ENCODE measurements around the gene LPCAT1.

The LPCAT1 gene

DNA sequence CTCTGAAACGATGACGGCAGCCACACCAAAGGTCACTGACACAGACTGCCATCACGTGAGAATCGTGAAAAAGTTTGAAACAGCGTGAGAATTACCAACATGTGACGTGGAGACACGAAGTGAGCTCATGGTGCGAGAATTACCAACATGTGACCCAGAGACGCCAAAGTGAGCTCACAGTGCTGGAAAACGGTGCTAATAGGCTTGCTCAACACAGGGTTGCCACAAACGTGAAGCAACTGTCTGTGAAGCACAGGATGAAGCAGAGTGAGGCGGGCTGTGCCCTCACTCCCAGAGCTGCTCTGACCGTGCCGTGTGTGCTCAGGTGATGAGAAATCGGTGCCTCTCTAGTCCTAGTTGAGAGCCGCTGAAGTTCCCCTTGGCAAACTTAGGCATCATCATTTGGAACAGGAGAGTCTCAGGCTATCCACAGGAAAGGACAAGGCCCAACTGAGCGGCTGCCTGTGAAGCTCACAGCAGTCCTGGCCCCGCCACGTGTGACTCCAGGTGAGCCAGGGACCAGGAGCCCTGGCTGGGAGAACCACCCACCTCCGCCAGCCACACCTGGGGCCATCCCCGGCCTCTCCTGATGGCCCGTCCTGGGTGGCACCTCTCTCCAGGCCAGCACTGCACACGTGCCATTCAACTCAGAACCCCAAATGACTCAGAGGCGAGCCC is 48.8 kb downstream of the LPCAT1 start:
- Histone ChIP-seq H3K9ac (ENCODE audit: low read length in 2 of 2) (no peak overlapping the region), H3K27ac (ENCODE audit: low read length) (no peak overlapping the region), H3K4me1 (ENCODE audit: control insufficient read depth, insufficient read depth, low read length) (no peaks in the 10 kb centered on the region), H3K4me3 (ENCODE audit: low read length in 2 of 2) (no peak overlapping the region), H3K27me3 (ENCODE audit: control insufficient read depth in 1 of 2, insufficient read depth in 2 of 2, low read length in 2 of 2) (no peaks in the 10 kb centered on the region), H3K36me3 (ENCODE audit: control insufficient read depth in 2 of 2, insufficient read depth in 2 of 2, low read length in 2 of 2) (peaks cover 26% of the 10 kb centered on the region in 2 donors), H3K9me3 (ENCODE audit: control insufficient read depth in 2 of 2, low read length in 2 of 2) (no peaks in the 10 kb centered on the region)

DNA sequence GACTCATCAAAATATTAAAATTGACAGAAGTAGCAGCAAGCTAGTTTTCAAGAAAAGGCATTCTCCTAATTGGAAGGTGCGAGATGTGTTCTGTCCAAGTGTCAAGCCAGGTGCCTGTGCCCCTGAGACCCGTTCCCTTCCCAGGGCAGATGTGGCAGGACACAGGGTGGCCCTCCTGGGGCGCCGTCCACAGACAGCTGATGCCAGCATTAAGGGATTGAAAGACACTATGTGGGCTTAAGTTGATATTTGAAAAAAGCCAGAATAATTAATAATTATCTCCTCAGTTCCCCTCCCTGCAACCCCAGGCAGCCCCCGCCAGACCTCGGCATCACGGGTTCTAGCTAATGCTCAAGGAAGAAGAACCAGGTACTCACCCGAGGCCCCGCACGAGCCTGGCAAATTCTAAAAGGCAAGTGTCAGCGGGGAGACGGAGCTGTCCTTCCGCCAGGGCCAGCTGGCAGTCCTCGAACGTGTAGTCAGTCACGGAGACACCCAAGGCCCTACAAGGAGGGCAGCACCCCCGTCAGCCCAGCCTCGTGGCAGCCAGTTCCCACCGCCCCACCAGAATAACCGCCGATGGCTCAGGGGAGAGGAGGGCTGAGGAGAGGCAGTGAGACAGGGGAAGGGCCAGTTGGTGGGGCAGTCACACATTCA is 49.4 kb downstream of the LPCAT1 start:
- Histone ChIP-seq H3K9ac (ENCODE audit: low read length in 2 of 2) (no peak overlapping the region), H3K27ac (ENCODE audit: low read length) (no peak overlapping the region), H3K36me3 (ENCODE audit: control insufficient read depth in 2 of 2, insufficient read depth in 2 of 2, low read length in 2 of 2) (peaks cover 26 to 28% of the 10 kb centered on the region in 2 donors), H3K4me3 (ENCODE audit: low read length in 2 of 2) (no peak overlapping the region), H3K4me1 (ENCODE audit: control insufficient read depth, insufficient read depth, low read length) (no peaks in the 10 kb centered on the region), H3K27me3 (ENCODE audit: control insufficient read depth in 1 of 2, insufficient read depth in 2 of 2, low read length in 2 of 2) (no peaks in the 10 kb centered on the region), H3K9me3 (ENCODE audit: control insufficient read depth in 2 of 2, low read length in 2 of 2) (no peaks in the 10 kb centered on the region)

DNA sequence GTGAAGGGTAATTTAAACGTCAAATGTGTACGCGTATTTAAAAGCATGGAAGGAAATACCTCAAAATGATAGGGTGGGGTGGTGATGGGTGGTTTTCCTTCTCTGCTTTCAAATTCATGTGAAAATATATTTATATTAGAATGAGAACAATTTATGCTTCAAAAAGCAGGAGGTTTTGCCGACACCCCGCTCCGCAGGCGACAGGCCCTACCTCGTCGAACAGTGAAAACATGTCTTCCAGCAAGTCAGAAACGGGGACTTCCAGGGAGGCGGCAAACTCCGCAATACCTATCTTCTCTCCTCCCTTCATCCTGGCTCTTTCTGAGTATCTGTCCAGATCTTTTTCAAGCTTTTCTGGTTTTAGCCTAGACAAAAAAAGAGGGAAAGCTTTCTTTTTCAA is 50.0 kb downstream of the LPCAT1 start:
- Histone ChIP-seq H3K9ac (ENCODE audit: low read length in 2 of 2) (no peak overlapping the region), H3K4me3 (ENCODE audit: low read length in 2 of 2) (no peak overlapping the region), H3K9me3 (ENCODE audit: control insufficient read depth in 2 of 2, low read length in 2 of 2) (no peaks in the 10 kb centered on the region), H3K27ac (ENCODE audit: low read length) (no peak overlapping the region), H3K4me1 (ENCODE audit: control insufficient read depth, insufficient read depth, low read length) (no peaks in the 10 kb centered on the region), H3K36me3 (ENCODE audit: control insufficient read depth in 2 of 2, insufficient read depth in 2 of 2, low read length in 2 of 2) (peaks cover 24 to 29% of the 10 kb centered on the region in 2 donors), H3K27me3 (ENCODE audit: control insufficient read depth in 1 of 2, insufficient read depth in 2 of 2, low read length in 2 of 2) (no peaks in the 10 kb centered on the region)

DNA sequence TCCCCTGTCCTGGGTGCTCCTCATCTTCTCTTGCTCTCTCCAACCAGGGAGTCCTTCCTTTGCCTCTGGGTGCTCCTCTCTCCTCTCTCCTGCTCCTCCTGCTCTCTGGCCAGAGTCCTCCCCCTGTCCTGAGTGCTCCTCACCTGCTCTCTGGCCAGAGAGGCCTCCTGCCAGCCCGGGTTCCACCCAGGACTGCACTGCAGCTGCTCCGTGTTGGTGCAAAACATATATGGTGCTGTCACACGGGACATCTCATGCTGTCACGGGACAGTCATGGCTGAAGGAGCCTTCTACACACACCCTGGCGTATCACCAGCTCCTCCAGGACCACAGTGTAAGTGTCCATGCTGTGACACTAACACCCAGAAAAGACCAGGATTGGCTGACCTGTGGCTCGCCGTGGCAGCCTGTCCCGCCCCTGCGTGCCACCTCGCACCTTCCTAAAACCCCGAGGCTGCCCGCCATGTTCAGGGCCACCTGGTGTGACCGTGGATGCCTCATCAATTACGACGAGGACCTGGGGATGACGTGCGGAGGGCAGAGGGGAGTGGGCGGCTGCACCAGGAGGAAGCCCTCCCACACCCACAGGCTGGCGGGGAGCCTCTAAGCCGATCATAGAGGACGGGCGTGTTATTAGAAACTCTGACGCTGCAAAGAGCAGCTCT is 50.7 kb downstream of the LPCAT1 start:
- no peaks in the 10 kb centered on the region for H3K27me3 ChIP-seq (ENCODE audit: control insufficient read depth in 1 of 2, insufficient read depth in 2 of 2, low read length in 2 of 2)
- H3K4me3 ChIP-seq (ENCODE audit: low read length in 2 of 2): no peak overlapping the region
- no peaks in the 10 kb centered on the region for H3K9me3 ChIP-seq (ENCODE audit: control insufficient read depth in 2 of 2, low read length in 2 of 2)
- H3K4me1 ChIP-seq (ENCODE audit: control insufficient read depth, insufficient read depth, low read length): no peaks in the 10 kb centered on the region
- peaks cover 22 to 28% of the 10 kb centered on the region in 2 donors for H3K36me3 ChIP-seq (ENCODE audit: control insufficient read depth in 2 of 2, insufficient read depth in 2 of 2, low read length in 2 of 2)
- H3K27ac ChIP-seq (ENCODE audit: low read length): no peak overlapping the region
- H3K9ac ChIP-seq (ENCODE audit: low read length in 2 of 2): no peak overlapping the region

- no peak overlapping the region for H3K27ac ChIP-seq (ENCODE audit: low read length)
- H3K9me3 ChIP-seq (ENCODE audit: control insufficient read depth in 2 of 2, low read length in 2 of 2): no peaks in the 10 kb centered on the region
- peaks cover 19 to 26% of the 10 kb centered on the region in 2 donors for H3K36me3 ChIP-seq (ENCODE audit: control insufficient read depth in 2 of 2, insufficient read depth in 2 of 2, low read length in 2 of 2)
- H3K4me3 ChIP-seq (ENCODE audit: low read length in 2 of 2): no peak overlapping the region
- H3K27me3 ChIP-seq (ENCODE audit: control insufficient read depth in 1 of 2, insufficient read depth in 2 of 2, low read length in 2 of 2): no peaks in the 10 kb centered on the region
- no peaks in the 10 kb centered on the region for H3K4me1 ChIP-seq (ENCODE audit: control insufficient read depth, insufficient read depth, low read length)
- H3K9ac ChIP-seq (ENCODE audit: low read length in 2 of 2): no peak overlapping the region
Observed at GRCh38 chr5:1471997-1472963, 51.5 kb downstream of the LPCAT1 start.

- Histone ChIP-seq H3K36me3 (ENCODE audit: control insufficient read depth in 2 of 2, insufficient read depth in 2 of 2, low read length in 2 of 2) (peaks cover 19 to 22% of the 10 kb centered on the region in 2 donors), H3K9ac (ENCODE audit: low read length in 2 of 2) (no peak overlapping the region), H3K4me1 (ENCODE audit: control insufficient read depth, insufficient read depth, low read length) (no peaks in the 10 kb centered on the region), H3K9me3 (ENCODE audit: control insufficient read depth in 2 of 2, low read length in 2 of 2) (no peaks in the 10 kb centered on the region), H3K4me3 (ENCODE audit: low read length in 2 of 2) (no peak overlapping the region), H3K27me3 (ENCODE audit: control insufficient read depth in 1 of 2, insufficient read depth in 2 of 2, low read length in 2 of 2) (no peaks in the 10 kb centered on the region), H3K27ac (ENCODE audit: low read length) (no peak overlapping the region)
Observed at GRCh38 chr5:1471240-1471853, 52.4 kb downstream of the LPCAT1 start.

- Histone ChIP-seq H3K4me3 (ENCODE audit: low read length in 2 of 2) (no peak overlapping the region), H3K27ac (ENCODE audit: low read length) (no peak overlapping the region), H3K36me3 (ENCODE audit: control insufficient read depth in 2 of 2, insufficient read depth in 2 of 2, low read length in 2 of 2) (peaks cover 20 to 26% of the 10 kb centered on the region in 2 donors), H3K4me1 (ENCODE audit: control insufficient read depth, insufficient read depth, low read length) (no peaks in the 10 kb centered on the region), H3K9ac (ENCODE audit: low read length in 2 of 2) (no peak overlapping the region), H3K9me3 (ENCODE audit: control insufficient read depth in 2 of 2, low read length in 2 of 2) (no peaks in the 10 kb centered on the region), H3K27me3 (ENCODE audit: control insufficient read depth in 1 of 2, insufficient read depth in 2 of 2, low read length in 2 of 2) (no peaks in the 10 kb centered on the region)
Observed at GRCh38 chr5:1470762-1471211, 53.0 kb downstream of the LPCAT1 start.

DNA sequence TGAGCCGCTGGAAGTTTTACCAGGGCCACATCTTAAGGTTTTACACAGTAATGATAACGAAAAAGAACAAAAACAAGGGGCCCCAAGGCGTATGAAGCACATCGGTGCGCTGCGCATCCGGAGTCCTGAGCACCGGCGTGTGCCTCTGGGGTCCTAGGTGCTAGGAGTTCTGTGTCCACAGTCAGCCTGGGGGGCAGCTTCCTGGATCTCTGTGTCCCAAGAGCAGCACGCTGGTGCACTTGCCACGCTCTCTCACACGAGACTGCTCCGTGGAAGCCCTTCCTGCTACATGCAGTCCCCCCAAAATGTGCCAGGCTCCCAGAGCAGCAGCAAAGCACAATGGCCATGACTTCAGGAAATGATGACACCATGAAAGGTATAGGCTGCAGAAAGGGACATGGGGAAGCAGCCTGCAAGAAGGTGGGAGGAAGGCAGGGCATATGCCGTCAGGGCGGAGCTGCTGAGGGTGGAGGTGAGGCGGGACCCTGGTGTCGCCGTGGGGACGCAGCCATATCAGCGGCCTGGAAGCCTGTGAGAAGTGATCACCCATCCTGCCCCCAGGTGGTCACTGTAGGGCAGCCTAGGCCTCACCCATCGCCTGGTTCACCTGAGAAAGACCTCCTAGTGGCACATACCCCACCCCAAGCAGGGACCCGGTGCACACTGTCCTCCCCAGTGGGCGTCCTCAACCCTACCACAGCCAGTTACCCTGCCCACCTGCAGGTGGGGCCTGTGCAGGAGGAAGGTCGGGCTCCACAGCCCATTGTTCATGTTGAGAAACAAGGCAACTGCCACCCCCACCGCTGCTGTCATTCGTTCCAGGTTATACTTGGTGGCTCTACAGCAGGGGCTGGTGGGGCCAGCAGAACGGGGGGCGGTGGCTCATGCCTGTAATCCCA is 54.9 kb downstream of the LPCAT1 start:
- H3K9ac ChIP-seq (ENCODE audit: low read length in 2 of 2): no peak overlapping the region
- H3K27ac ChIP-seq (ENCODE audit: low read length): no peak overlapping the region
- H3K4me3 ChIP-seq (ENCODE audit: low read length in 2 of 2): no peak overlapping the region
- H3K36me3 ChIP-seq (ENCODE audit: control insufficient read depth in 2 of 2, insufficient read depth in 2 of 2, low read length in 2 of 2): peaks cover 25 to 30% of the 10 kb centered on the region in 2 donors
- H3K9me3 ChIP-seq (ENCODE audit: control insufficient read depth in 2 of 2, low read length in 2 of 2): no peaks in the 10 kb centered on the region
- H3K27me3 ChIP-seq (ENCODE audit: control insufficient read depth in 1 of 2, insufficient read depth in 2 of 2, low read length in 2 of 2): no peaks in the 10 kb centered on the region
- no peaks in the 10 kb centered on the region for H3K4me1 ChIP-seq (ENCODE audit: control insufficient read depth, insufficient read depth, low read length)

- Histone ChIP-seq H3K27me3 (ENCODE audit: control insufficient read depth in 1 of 2, insufficient read depth in 2 of 2, low read length in 2 of 2) (no peaks in the 10 kb centered on the region), H3K4me3 (ENCODE audit: low read length in 2 of 2) (no peak overlapping the region), H3K9me3 (ENCODE audit: control insufficient read depth in 2 of 2, low read length in 2 of 2) (no peaks in the 10 kb centered on the region), H3K27ac (ENCODE audit: low read length) (no peak overlapping the region), H3K36me3 (ENCODE audit: control insufficient read depth in 2 of 2, insufficient read depth in 2 of 2, low read length in 2 of 2) (peaks cover 30% of the 10 kb centered on the region in 2 donors), H3K4me1 (ENCODE audit: control insufficient read depth, insufficient read depth, low read length) (no peaks in the 10 kb centered on the region), H3K9ac (ENCODE audit: low read length in 2 of 2) (no peak overlapping the region)
Observed at GRCh38 chr5:1468247-1468612, 55.5 kb downstream of the LPCAT1 start.

All from stomach smooth muscle (tissue), 2 donors.